GM19324 (cell line): ENCODE data around the gene LMBR1L.
A peak's percentile ranks its signal among the peaks of the same experiment; 100 is the strongest.
"Not testable (repeated sequence)": the region's sequence is repeated elsewhere in the genome, so short reads cannot be mapped to it uniquely, and the experiment has no call there.

ENCODE experiments used
- ATAC-seq: cut with Tn5 transposase; IDR thresholded peaks from one replicate; pipeline ENCODE4 v1.9.1; 2021; ENCODE audit warnings: mild to moderate bottlenecking, moderate library complexity; ENCODE audit not compliant: unreplicated experiment, low FRiP score

Gene LMBR1L

DNA sequence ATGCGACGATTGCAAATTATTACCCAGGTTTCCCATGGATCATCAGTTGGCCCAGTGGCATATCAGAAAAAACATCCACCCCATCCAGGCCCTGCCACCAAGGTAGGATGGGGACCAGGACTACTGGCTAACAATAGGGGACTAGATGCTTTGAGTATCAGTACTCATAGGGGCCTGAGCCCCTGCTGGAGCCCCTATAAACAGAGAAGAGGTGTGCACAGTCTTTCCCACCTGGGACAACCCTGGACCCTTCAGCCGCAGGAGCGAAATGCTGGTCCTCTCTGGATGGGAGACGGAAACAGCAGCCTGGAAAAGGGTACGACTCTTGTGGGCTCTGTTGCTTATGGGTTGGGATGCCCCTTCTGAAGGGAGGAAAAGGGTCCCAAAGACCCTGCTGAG lies 21.7 kb downstream of the LMBR1L start:
- no peak for ATAC-seq

DNA sequence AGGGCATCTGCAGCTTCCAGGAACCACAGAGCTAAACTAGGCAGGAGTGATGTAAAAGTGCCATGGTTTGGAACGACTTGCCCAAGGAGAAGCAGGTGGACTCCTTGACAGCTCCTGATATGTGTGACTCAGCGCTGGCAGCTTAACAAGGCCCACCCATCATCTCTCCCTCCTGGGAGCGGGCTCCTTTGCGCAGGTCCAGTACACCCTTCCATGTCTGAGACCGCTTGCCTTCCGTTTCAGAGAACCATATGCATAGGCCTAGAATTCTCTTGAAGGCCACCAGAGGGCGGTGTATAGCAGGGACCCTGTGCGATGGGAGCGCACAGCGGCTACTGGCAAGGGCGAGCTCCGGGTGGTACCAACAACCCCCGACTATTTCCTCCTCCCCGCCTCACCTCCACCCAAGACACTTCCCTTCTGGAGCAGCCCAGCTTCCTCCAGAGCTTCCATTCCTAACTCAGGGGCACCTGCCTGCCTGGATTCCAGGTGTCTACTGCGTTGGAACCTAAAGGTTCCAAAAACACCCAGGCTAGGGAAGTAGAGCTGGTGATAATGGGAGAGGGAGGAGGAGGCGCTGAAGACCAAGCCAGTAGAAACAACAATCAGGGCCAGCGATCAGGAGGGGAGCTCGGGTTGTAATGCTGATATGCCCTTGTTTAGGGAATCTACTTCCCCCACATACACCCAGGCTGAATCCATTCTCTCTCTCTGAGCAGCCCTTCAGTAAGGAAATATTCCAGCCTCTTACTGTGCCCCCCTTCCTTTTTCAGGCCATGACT lies 22.3 kb downstream of the LMBR1L start:
- peak; percentile 64 for ATAC-seq

DNA sequence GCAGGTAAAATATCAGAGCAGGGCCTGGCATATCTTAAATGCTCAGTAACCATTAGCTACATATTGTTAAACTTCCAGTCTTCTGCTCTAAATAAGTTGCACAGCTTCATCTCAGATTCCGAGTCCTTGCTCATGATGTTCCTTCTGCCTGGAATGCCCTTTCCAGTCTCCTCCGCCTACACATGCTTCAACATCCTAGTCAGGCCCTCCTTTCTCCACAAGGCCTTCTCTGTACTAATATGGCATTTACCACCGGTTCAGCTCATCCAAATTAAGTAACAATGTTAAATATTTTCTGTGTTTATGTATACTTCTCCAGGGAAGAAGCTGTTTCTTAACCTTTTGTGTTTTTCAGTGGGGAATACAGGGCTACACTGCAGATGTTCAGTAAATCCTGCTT lies 24.5 kb downstream of the LMBR1L start:
- no peak for ATAC-seq

GRCh38 chr12:49084438-49084837 lies 26.2 kb downstream of the LMBR1L start:
- no peak for ATAC-seq

DNA sequence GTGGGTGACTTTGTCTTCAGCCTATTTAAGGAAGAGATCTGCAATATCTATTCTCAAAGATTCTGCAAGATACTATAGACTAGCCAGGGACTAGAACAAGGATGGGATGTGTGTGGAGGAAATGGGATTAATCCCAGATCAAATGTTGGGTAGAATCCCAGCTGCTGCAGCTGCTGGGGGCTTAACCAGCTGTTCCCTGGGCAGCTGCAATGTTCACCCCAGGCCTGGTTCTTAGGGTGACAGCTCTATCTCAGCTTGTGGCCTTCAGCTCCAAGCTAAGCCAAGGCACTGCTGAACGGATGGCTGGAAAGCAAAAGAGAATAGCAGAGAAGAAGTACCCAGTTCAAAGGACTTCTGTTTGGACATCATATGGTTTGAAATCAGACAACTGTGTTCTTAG lies 30.9 kb downstream of the LMBR1L start:
- no peak for ATAC-seq

- no peak for ATAC-seq
Observed at GRCh38 chr12:49070971-49071370, 39.7 kb downstream of the LMBR1L start.

DNA sequence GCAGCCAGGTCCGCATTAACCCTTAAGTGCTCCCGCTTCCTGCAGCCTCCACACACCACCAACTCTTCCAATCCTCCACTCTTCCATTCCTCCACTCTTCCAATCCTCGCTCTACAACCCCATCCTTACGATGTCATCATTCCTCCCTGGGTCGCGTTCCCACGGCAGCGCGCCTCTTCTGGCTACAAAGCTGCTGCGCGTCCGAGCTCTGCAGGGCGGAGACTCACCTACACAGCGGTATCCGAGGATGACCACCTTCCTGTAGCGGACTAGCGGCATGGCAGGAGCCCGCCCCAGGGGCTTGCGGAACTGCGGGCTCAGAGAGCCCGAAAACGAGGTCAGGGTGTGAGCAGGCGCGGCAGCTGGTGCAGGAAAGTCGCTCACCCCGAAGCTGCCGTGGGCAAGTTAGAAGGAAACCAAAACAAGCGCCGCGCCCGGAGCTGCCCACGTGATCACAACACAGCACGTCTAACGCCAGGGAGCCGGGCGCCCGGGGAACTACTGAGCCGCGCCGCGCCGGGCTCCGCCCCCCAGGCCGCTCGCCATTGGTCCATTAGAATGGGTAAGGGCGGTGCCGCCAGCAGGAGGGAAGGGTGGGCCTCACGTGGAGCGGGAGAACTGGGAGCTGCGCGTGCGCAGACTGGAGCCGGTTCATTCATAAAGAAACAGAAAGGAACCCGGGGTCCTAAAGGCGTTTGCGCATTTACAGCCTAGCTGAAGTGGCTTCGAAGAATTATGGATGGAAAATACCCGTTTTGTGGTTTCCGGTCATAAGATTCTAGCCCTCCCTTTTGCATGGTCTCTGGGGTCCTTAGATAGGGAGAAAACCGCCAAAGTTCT lies 40.9 kb downstream of the LMBR1L start, which contains the start of gene RHEBL1:
RHEBL1 (minus strand) TSS at position 473 of the 840 bp plus-strand sequence; CDS start at position 279, 194 bp downstream.
- ATAC-seq = peak; percentile 98

- no peak for ATAC-seq
Observed at GRCh38 chr12:49068879-49069506, 41.7 kb downstream of the LMBR1L start.

- no peak for ATAC-seq
Observed at GRCh38 chr12:49066120-49066519, 44.5 kb downstream of the LMBR1L start.

- no peak for ATAC-seq
Observed at GRCh38 chr12:49064767-49065152, 45.9 kb downstream of the LMBR1L start.

DNA sequence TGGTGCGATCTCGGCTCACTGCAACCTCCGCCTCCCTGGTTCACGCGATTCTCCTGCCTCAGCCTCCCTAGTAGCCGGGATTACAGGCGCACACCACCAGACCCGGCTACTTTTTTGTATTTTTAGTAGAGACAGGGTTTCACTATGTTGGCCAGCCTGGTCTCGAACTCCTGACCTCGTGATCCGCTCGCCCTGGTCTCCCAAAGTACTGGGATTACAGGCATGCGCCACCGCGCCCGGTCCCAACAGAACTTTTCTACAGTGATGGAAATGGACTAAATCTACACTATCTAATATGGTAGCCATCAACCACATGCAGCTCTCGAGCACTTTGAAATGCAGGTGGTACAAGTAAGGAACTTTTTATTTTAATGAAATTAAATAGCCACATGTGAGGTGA lies 48.7 kb downstream of the LMBR1L start:
- not testable (repeated sequence) for ATAC-seq

DNA sequence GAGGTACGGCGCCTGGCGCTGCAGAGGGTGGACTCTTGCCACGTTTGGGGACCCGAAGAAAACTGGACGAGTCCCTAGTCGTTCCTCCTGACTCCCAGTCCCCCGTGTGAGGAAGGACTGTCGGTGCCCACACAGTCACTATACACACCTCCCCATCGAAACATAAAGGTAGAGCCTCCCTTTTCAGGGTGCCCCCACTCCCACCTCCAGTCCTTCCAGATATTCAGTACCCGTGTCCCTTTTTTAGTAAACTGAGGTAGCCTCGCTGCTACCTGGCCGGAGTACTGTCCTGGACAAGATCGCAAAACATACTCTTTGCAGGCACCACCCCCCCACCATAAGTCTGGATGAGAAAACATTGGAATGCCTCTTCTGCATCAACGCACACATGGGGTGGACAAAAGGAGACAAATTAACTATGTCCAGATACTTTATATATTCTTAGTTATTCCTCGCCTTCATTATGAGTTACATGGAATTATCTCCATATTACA lies 49.4 kb downstream of the LMBR1L start:
- ATAC-seq = no peak

DNA sequence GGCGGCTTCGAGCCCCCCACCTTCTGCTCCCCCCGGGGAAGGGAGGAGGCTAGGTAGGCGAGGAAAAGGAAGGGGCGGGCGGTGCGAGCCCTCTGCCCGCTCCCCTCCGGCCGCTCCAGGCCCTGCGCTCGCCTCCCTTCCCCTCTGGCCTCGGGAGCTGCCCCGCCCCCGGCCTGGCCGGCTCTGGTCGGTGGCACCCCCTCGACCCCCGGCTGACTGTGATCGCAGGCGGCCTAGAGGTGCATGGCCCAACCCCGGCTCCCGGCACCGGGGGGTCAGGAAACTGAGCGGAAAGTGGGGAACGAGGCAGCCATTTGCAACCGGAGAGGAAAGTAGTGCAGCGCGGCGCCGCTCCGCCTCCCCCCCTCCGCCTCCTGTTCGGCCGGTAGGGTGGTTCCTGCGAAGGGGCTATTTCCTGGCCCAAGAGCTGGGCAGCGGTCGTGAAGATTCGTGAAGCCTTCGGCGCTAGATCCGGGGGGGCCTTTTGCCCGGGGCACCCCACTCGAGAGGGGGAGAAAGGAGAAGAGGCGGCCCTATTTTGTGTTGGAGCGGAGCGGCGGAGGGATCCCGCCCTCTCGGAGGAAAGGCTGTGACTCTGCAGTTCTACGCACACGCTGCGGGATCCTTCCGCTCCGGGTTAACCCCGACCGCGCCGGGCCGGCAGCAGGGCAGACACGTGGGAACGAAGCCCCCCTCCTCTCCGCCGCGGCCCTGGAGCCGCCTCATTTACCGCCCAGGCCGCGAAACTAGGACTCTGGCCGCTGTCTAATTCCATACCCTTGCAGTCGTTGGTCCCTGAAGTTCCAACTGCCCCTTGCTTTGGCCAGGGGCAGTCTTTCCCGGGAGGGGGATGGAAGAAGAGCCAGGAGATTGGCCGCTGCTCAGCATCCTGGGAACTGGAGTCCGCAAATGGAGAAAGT lies 50.1 kb downstream of the LMBR1L start, which contains the start of gene KMT2D:
KMT2D (minus strand) TSS at position 558 of the 920 bp plus-strand sequence. CDS start 5,470 bp downstream, outside the sequence.
- ATAC-seq = peak; percentile 49

DNA sequence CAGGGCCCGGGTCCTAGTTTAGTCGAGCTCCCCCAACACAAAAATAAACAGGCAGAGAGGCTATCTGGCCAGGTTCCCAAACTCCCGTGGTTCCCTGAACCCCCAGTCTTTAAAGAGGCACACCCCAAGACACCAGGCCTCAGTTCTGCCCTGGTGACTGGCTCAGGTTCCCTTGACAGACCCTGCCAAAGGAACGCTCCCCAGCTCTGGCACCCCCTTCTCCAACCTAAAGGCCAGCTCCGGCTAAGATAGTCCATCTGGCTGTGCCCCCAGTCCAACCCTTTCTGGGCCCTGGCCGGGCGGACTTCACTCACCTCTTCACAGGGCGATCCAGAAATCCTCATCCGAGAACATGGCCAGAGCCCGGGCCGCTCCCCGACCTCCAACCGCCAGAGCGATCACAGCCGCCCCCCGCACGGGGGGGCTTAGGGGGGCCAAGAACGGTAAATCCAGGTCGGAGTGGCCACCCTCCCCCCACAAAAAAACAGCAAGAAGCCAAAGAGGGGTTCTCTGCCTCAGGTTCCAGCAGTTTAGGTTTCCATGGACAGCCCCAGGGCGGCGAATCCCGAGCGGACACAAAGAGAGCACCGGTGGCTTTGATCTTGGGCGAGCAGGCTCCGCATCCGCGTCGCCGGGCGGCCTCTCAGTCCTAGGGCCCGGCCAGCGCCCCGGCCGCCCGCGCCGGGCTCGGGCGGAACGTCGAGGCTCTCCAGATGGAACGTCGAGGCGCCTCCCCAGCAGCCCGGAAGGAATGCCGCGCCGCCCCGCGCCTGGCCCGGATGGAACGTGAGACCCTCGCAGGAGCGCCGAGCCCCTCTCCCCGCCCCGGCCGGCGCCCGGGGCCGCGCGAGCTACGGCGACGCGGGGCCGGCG lies 51.1 kb downstream of the LMBR1L start:
- peak; percentile 11 for ATAC-seq

DNA sequence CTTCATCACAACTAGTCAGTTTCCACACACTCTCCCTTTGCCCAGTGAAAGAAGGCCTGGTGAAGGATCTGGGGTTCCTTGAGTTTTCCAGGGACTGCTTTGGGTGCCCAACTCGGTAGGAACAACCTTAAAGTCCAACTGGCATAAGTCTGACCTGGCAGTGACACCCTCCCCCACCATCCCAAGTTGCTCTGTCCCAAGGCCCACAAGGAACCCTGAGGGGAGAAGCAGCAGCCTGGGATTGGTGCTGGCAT lies 51.7 kb downstream of the LMBR1L start:
- no peak for ATAC-seq

DNA sequence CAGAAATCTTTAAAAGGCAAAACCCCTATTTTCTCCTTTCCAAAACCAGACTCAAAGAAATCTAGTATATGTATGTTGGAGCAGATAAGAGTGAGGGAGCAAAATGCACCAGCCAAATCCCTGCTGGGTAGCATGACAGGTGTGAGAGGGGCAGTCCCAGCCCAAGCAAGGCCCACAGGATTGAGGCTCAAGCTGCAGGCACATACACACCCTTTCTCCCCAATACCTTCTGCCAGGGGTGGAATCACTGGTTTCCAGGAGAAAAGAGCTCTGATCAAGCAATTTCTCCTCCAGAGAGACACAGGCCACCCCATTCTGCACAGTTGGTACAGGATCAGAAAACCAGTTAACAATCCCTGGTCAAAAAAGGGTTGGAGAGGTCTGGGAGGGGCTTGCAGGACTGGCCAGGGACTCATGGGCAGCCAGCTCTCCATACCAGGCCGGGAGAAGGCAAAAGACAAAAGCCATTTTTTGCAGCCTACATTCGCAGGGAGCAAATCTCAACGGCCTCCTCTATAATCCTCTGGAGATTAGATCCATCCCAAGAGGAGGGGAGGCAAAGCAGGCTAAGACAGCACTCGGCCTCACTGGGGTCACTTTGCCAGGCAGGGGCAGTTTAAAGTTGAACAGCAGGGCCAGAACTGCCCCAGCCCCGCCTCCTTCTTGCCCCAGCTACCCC lies 52.1 kb downstream of the LMBR1L start:
- no peak for ATAC-seq

DNA sequence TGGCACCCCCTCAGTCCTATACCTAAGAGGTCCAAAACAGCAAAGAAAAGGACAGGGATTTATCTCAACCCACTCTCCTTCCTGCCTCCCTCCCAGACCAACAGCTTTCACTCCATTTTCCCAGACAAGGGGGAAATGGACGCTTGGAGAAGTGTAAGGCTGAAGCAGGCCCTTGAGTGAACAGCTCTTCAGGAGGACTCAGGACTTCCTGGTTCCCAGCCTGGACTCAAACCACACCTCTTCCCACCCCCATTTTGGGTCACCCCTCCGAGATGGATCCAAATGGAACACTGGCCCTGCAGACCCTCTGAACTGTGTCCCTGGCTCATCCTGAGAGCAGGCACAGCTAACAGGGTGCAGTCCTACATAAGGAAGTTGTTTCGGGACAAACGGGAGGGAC lies 52.8 kb downstream of the LMBR1L start:
- no peak for ATAC-seq

- no peak for ATAC-seq
Observed at GRCh38 chr12:49055978-49056754, 54.5 kb downstream of the LMBR1L start.
